ENCODE results near the gene KIF1A. TPM values are rescaled to one million over a fixed set of nuclear protein-coding genes. Genes with fewer than 3 reads are reported as not detected.

The KIF1A gene
- total and polyA plus RNA-seq, 2 of the 13 experiments (the other 11 are each of a cell fraction or from before 2014, with no cell fraction given), result 0.01 TPM; not detected in 1

GRCh38 chr2:240857039-240858008, 37.3 kb upstream of the KIF1A start (continued):
- peak; percentile 97 for TF ChIP-seq ESRRA (CRISPR knock-in tag; IDR thresholded peaks at IDR 0.05; ENCODE audit: low read depth)
- TF ChIP-seq RBAK (CRISPR knock-in tag; IDR thresholded peaks at IDR 0.05), result peak; percentile 71; the same call in 1 of the 2 replicates
- peak; percentile 88; the same call in 1 of the 2 replicates for TF ChIP-seq KDM4B (CRISPR knock-in tag; IDR thresholded peaks at IDR 0.05)
- TF ChIP-seq POGZ (CRISPR knock-in tag; IDR thresholded peaks at IDR 0.05), result peak; percentile 94
- TF ChIP-seq CBX1 (IDR thresholded peaks at IDR 0.05; ENCODE audit: low read depth), result peak; percentile 87
- TF ChIP-seq ZNF891 (CRISPR knock-in tag; IDR thresholded peaks at IDR 0.05), result peak; percentile 99
- TF ChIP-seq CREM (IDR thresholded peaks at IDR 0.05), result peak; percentile 76; the same call in 1 of the 2 replicates
- no peak for TF ChIP-seq CREM (CRISPR knock-in tag; IDR thresholded peaks at IDR 0.05)
- TF ChIP-seq KLF13 (CRISPR knock-in tag; IDR thresholded peaks at IDR 0.05), result 0 out of 2 replicates have a peak, but pooled peaks have one; percentile 15
- TF ChIP-seq HMGXB3 (CRISPR knock-in tag; IDR thresholded peaks at IDR 0.05; ENCODE audit: borderline replicate concordance), result peak; percentile 84
- TF ChIP-seq MLLT10 (CRISPR knock-in tag; IDR thresholded peaks at IDR 0.05), result no peak
- peak; percentile 94; the same call in 1 of the 2 replicates for TF ChIP-seq SMAD3 (CRISPR knock-in tag; IDR thresholded peaks at IDR 0.05)
- TF ChIP-seq MIXL1 (CRISPR knock-in tag; IDR thresholded peaks at IDR 0.05), result peak; percentile 75
- peak; percentile 96 for TF ChIP-seq SAP130 (CRISPR knock-in tag; IDR thresholded peaks at IDR 0.05; ENCODE audit: low read depth)
- peak; percentile 90 for TF ChIP-seq DPF2 (CRISPR knock-in tag; IDR thresholded peaks at IDR 0.05; ENCODE audit: borderline replicate concordance, low read depth)
- TF ChIP-seq RNF2 (conservative IDR thresholded peaks at IDR 0.05; ENCODE audit: low read depth), result peak; percentile 99
- TF ChIP-seq THAP9 (CRISPR knock-in tag; IDR thresholded peaks at IDR 0.05; ENCODE audit: borderline replicate concordance), result peak; percentile 85
- TF ChIP-seq SMYD3 (CRISPR knock-in tag; IDR thresholded peaks at IDR 0.05), result no peak
- no peak for TF ChIP-seq RBM22 (optimal IDR thresholded peaks at IDR 0.05; ENCODE audit: low read length)
- 0 out of 2 replicates have a peak, but pooled peaks have one; percentile 2 for TF ChIP-seq DMTF1 (CRISPR knock-in tag; IDR thresholded peaks at IDR 0.05)
- no peak; the same call in 1 of the 2 replicates for TF ChIP-seq TCF7 (IDR thresholded peaks at IDR 0.05; ENCODE audit: low read depth)
